NT2/D1 (cell line): ENCODE results near the gene NF1.
"Not testable (repeated sequence)": the region's sequence is repeated elsewhere in the genome, so short reads cannot be mapped to it uniquely, and the experiment has no call there.

Experiments
- DNase-seq: peaks from one replicate; pipeline ENCODE4 v3.0.0-alpha.2; 2011; ENCODE audit warnings: low read depth, low spot score
- H3K27me3 ChIP-seq: 2 replicates; pipeline ENCODE4 v1.6.0; 2011; ENCODE audit warnings: mild to moderate bottlenecking; ENCODE audit not compliant: insufficient read length, insufficient read depth
- H3K36me3 ChIP-seq: 2 replicates; pipeline ENCODE4 v1.6.1; 2011; ENCODE audit warnings: mild to moderate bottlenecking, low read length, mixed read lengths; ENCODE audit not compliant: insufficient read depth, insufficient read length
- H3K4me1 ChIP-seq: 2 replicates; pipeline ENCODE4 v1.5.1; 2011; ENCODE audit not compliant: insufficient read depth, insufficient read length
- H3K4me3 ChIP-seq: 2 replicates; pipeline ENCODE4 v1.5.1; 2011; ENCODE audit warnings: low read depth; ENCODE audit not compliant: insufficient read length
- H3K9ac ChIP-seq: 2 replicates; pipeline ENCODE4 v1.6.0; 2011; ENCODE audit warnings: low read depth; ENCODE audit not compliant: insufficient read length
- H3K9me3 ChIP-seq: 2 replicates; pipeline ENCODE4 v1.5.1; 2011; ENCODE audit warnings: mild to moderate bottlenecking, low read length; ENCODE audit not compliant: insufficient read depth
- SUZ12 ChIP-seq: IDR thresholded peaks from 2 replicates; pipeline ENCODE4 v1.6.1; 2011; ENCODE audit not compliant: insufficient read length, insufficient read depth; ENCODE audit errors: extremely low read depth
- YY1 ChIP-seq: IDR thresholded peaks from 2 replicates; pipeline ENCODE4 v1.6.1; 2011; ENCODE audit not compliant: insufficient read length, insufficient read depth
- ZNF274 ChIP-seq: IDR thresholded peaks from 2 replicates; pipeline ENCODE4 v1.6.1; 2011; ENCODE audit warnings: mild to moderate bottlenecking, low read depth, low read length

The NF1 gene

DNA sequence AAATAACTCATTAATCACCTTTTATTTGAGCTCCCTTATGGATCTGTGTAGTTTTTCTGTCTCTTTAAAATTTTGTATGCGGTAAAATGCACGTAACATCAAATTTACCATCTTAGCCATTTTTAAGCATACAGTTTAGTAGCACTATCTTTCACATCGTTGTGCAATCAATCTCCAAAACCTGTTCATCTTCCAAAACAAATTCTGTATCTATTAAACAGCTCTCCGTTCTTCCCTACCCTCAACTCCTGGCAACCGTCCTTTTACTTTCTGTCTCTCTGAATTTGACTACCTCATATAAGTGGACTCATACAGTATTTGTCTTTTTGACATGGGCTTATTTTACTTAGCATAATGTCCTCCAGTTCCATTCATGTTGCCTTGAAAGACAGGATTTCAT is 100.5 kb downstream of the NF1 start:
- Histone ChIP-seq H3K4me3 (no peak overlapping the region), H3K9me3 (no peaks in the 10 kb centered on the region), H3K27me3 (no peaks in the 10 kb centered on the region), H3K4me1 (no peaks in the 10 kb centered on the region), H3K9ac (no peak overlapping the region), H3K36me3 (no peaks in the 10 kb centered on the region)
- no peak for DNase-seq
- TF ChIP-seq ZNF274, result no peak
- no peak for TF ChIP-seq SUZ12
- no peak for TF ChIP-seq YY1

DNA sequence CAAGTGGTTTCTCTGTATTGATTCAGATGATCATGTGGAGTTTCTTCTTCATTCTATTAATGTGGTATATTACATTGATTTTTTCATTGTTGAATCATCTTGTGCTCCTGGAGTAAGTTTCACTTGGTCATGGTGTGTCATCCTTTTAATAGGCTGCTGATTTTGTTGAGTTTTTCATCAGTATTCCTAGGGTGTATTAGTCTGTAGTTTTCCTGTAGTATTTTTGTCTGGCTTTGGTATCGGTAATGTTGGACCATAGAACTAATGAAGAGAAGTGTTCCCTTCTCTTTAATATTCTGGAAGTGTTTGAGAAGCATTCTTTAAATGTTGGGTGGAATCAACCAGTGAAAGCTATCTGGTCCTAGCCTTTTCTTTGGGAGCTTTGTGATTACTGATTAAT is 103.2 kb downstream of the NF1 start:
- H3K36me3 ChIP-seq, result no peaks in the 10 kb centered on the region
- no peaks in the 10 kb centered on the region for H3K27me3 ChIP-seq
- no peaks in the 10 kb centered on the region for H3K4me1 ChIP-seq
- no peak for TF ChIP-seq ZNF274
- no peak for TF ChIP-seq YY1
- no peak for TF ChIP-seq SUZ12
- DNase-seq, result no peak
- no peaks in the 10 kb centered on the region for H3K9me3 ChIP-seq
- H3K9ac ChIP-seq, result no peak overlapping the region
- H3K4me3 ChIP-seq, result no peak overlapping the region

DNA sequence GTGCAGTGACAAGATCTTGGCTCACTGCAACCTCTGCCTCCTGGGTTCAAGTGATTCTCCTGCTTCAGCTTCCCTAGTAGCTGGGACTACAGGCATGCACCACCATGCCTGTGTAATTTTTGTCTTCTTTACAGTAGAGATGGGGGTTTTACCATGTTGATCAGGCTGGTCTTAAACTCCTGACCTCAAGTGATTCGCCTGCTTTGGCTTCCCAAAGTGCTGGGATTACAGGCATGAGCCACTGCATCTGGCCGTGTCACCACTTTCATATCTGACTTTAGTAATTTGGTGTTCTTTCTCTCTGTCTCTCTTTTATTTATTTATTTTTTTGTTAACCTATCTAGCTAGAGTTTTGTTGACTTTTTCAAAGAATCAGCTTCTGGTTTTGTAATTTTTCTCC is 103.9 kb downstream of the NF1 start:
- not testable (repeated sequence) for H3K36me3 ChIP-seq, H3K4me3 ChIP-seq, H3K9ac ChIP-seq, H3K9me3 ChIP-seq, H3K27me3 ChIP-seq, DNase-seq, H3K4me1 ChIP-seq

DNA sequence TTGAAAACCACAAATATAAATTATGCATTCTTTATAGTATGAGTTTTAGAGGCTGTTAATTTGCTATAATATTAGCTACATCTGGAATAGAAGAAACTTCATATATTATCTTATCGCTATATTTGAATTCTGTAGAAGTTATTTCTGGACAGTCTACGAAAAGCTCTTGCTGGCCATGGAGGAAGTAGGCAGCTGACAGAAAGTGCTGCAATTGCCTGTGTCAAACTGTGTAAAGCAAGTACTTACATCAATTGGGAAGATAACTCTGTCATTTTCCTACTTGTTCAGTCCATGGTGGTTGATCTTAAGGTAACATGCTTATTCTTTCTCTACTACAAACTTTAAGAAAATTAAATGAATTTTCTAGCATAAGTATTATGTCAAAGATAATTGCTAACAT is 105.5 kb downstream of the NF1 start:
- H3K4me1 ChIP-seq, result no peaks in the 10 kb centered on the region
- H3K4me3 ChIP-seq, result no peak overlapping the region
- H3K9ac ChIP-seq, result no peak overlapping the region
- H3K36me3 ChIP-seq, result no peaks in the 10 kb centered on the region
- no peak for DNase-seq
- H3K9me3 ChIP-seq, result no peaks in the 10 kb centered on the region
- H3K27me3 ChIP-seq, result no peaks in the 10 kb centered on the region
- no peak for TF ChIP-seq SUZ12
- TF ChIP-seq ZNF274, result no peak
- no peak for TF ChIP-seq YY1

DNA sequence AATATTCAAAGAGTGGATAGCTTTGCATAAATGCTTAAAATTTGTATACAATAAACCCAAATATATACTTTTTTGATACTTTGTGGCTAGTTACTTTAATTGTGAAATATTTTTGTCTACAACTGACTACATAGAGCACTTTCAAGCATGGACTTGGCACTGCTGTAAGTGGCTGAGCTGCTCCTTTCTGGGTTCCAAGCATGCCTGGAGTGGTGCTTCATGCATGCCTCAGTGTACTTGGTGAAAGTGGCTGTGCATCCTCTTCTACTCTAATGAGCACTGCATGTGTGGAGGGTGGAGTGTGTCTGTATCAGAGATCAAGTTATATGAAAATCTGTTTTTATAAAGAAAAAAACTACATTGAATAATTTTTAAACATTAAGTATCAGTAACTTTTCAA is 108.2 kb downstream of the NF1 start:
- no peak overlapping the region for H3K9ac ChIP-seq
- no peaks in the 10 kb centered on the region for H3K27me3 ChIP-seq
- no peaks in the 10 kb centered on the region for H3K4me1 ChIP-seq
- no peak for DNase-seq
- no peak for TF ChIP-seq SUZ12
- no peak for TF ChIP-seq YY1
- TF ChIP-seq ZNF274, result no peak
- H3K9me3 ChIP-seq, result no peaks in the 10 kb centered on the region
- no peak overlapping the region for H3K4me3 ChIP-seq
- H3K36me3 ChIP-seq, result peaks cover 6% of the 10 kb centered on the region

DNA sequence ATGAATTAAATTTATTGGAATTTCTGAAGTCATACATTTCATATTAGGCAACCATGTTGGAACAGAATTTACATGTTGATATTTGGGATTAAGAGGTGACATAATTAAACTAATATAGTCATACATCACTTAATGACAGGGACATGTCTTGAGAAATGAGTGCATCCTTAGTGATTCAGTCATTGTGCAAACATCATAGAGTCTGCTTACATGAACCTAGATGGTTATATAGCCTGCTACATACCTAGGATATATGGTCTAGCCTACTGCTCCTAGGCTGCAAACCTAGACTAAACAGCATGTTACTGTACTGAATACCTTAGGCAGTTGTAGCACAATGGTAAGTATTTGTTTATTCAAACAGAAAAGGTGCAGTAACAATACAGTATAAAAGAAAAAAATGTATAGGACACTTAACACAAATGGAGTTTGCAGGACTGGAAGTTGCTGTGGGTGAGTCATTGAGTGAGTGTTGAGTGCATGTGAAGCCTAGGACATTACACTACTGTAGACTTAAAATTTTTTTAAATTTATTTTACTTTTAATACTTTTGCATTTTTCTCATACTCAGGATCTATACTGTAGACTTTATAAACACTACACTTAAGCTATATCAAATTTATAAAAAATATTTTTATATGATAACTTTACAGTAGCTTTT is 116.7 kb downstream of the NF1 start:
- no peak for TF ChIP-seq YY1
- TF ChIP-seq SUZ12, result no peak
- no peak for TF ChIP-seq ZNF274
- Histone ChIP-seq H3K4me1 (no peaks in the 10 kb centered on the region), H3K9ac (no peak overlapping the region), H3K9me3 (no peaks in the 10 kb centered on the region), H3K27me3 (no peaks in the 10 kb centered on the region), H3K36me3 (peaks cover 4% of the 10 kb centered on the region), H3K4me3 (no peak overlapping the region)
- DNase-seq, result no peak

DNA sequence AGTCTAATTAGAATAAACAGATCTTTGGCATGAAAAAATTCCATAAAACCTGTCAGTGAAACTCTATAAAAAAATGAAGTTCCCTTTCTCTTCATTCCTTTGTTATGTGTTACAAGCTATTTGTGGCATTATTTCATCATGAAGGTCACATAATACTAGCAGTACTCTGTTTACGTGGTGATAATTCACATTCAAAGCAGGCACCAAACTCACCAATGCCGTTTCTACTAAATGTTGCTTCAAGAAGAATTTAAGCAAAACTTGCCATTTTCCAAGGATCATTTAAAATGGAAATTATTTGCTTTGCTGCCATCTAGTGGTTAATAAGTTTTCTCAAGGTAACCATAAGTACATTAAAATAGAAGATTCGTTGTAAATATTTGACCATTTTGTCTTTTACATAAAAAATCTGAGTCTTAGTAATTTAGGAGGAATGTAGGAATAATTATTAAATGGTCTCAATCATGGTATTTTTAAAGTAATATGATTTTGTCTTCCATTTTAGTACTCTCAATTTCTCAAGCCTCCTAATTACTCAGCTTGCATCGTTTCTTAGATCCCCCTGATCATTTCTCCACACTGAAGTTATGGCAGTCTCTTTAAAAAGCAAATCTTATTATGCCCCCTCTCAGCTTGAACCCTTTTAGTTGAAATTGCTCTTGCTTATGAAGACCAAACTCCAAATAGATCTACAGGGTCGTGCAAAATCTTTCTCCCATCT is 121.4 kb downstream of the NF1 start:
- Histone ChIP-seq H3K9ac (no peak overlapping the region), H3K36me3 (peaks cover 3% of the 10 kb centered on the region), H3K9me3 (no peaks in the 10 kb centered on the region), H3K27me3 (no peaks in the 10 kb centered on the region), H3K4me1 (no peaks in the 10 kb centered on the region), H3K4me3 (no peak overlapping the region)
- TF ChIP-seq ZNF274 (no peak), SUZ12 (no peak), YY1 (no peak)
- peak; percentile 15 for DNase-seq
